HCT116 (cell line): ENCODE data around the gene ATXN7L1.

Source experiments
- CTCF ChIP-seq, 3 experiments: fragments of 200-600 bp in 1 of 3; sonication (generic) in 1 of 3; IDR thresholded peaks in 2 of 3; conservative IDR thresholded peaks in 1 of 3; 2 replicates each; pipeline ENCODE4 v1.5.1; 2012 to 2017; ENCODE audit warnings: low read depth in 2 of 3, low read length in 2 of 3, antibody characterized with exemption in 1 of 3, borderline replicate concordance in 1 of 3, control low read depth in 1 of 3, mild to moderate bottlenecking in 1 of 3, mixed read lengths in 1 of 3, mixed run types in 1 of 3, moderate library complexity in 1 of 3; ENCODE audit not compliant: insufficient read depth in 1 of 3
- EZH2 ChIP-seq: fragments of 200-600 bp; sonication (generic); IDR thresholded peaks from 2 replicates; pipeline ENCODE4 v1.6.1; 2017; ENCODE audit warnings: antibody characterized with exemption, mixed run types
- EZH2phosphoT487 ChIP-seq: fragments of 200-600 bp; IDR thresholded peaks from 2 replicates; pipeline ENCODE4 v1.6.1; 2018; ENCODE audit warnings: antibody characterized with exemption, borderline replicate concordance
- POLR2A ChIP-seq: IDR thresholded peaks from 2 replicates; pipeline ENCODE4 v1.7.0; 2011; ENCODE audit warnings: borderline replicate concordance; ENCODE audit not compliant: insufficient read depth, insufficient read length; ENCODE audit errors: extremely low read depth
- POLR2AphosphoS5 ChIP-seq: IDR thresholded peaks from 2 replicates; pipeline ENCODE4 v1.6.1; 2011; ENCODE audit warnings: mild to moderate bottlenecking, low read depth, low read length, moderate library complexity
- SRF ChIP-seq: IDR thresholded peaks from 2 replicates; pipeline ENCODE4 v1.6.1; 2012; ENCODE audit warnings: low read depth
- ZBTB33 ChIP-seq: IDR thresholded peaks from 2 replicates; pipeline ENCODE4 v1.6.1; 2011; ENCODE audit warnings: mild to moderate bottlenecking, low read length, moderate library complexity; ENCODE audit not compliant: insufficient replicate concordance; ENCODE audit errors: extremely low read depth
- ZNF274 ChIP-seq: fragments of 200-500 bp; sonication (Bioruptor generic); IDR thresholded peaks from 2 replicates; pipeline ENCODE4 v1.6.1; 2014; ENCODE audit warnings: mild to moderate bottlenecking, low read depth, low read length, inconsistent platforms
- TF ChIP-seq, protein P1 (sequence below): IDR thresholded peaks from 2 replicates; pipeline ENCODE4 v1.6.1; 2012; ENCODE audit warnings: low read depth

- TF ChIP-seq EZH2phosphoT487: no peak
- TF ChIP-seq POLR2AphosphoS5: no peak
- TF ChIP-seq CTCF (IDR thresholded peaks at IDR 0.05 in 2 of 3, conservative IDR thresholded peaks at IDR 0.05 in 1 of 3; ENCODE audit: borderline replicate concordance in 1 of 3, insufficient read depth in 1 of 3, low read depth in 2 of 3, low read length in 2 of 3): no peak
- TF ChIP-seq, protein P1, sequence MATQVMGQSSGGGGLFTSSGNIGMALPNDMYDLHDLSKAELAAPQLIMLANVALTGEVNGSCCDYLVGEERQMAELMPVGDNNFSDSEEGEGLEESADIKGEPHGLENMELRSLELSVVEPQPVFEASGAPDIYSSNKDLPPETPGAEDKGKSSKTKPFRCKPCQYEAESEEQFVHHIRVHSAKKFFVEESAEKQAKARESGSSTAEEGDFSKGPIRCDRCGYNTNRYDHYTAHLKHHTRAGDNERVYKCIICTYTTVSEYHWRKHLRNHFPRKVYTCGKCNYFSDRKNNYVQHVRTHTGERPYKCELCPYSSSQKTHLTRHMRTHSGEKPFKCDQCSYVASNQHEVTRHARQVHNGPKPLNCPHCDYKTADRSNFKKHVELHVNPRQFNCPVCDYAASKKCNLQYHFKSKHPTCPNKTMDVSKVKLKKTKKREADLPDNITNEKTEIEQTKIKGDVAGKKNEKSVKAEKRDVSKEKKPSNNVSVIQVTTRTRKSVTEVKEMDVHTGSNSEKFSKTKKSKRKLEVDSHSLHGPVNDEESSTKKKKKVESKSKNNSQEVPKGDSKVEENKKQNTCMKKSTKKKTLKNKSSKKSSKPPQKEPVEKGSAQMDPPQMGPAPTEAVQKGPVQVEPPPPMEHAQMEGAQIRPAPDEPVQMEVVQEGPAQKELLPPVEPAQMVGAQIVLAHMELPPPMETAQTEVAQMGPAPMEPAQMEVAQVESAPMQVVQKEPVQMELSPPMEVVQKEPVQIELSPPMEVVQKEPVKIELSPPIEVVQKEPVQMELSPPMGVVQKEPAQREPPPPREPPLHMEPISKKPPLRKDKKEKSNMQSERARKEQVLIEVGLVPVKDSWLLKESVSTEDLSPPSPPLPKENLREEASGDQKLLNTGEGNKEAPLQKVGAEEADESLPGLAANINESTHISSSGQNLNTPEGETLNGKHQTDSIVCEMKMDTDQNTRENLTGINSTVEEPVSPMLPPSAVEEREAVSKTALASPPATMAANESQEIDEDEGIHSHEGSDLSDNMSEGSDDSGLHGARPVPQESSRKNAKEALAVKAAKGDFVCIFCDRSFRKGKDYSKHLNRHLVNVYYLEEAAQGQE: no peak
- no peak for TF ChIP-seq ZNF274
- TF ChIP-seq ZBTB33: no peak
- TF ChIP-seq POLR2A: no peak
- TF ChIP-seq SRF: no peak
- no peak for TF ChIP-seq EZH2
Measured at GRCh38 chr7:105625986-105626385, 250.4 kb downstream of the ATXN7L1 start.
